K562 (cell line): ENCODE measurements around the gene KIAA2012. TPM values are rescaled to one million over a fixed set of nuclear protein-coding genes. Genes with fewer than 3 reads are reported as not detected.

Experiments
- ARID1B ChIP-seq: fragments of 450-650 bp; IDR thresholded peaks from 2 replicates; pipeline ENCODE4 v1.6.1; 2016; ENCODE audit warnings: antibody characterized with exemption, mild to moderate bottlenecking, inconsistent platforms
- DIDO1 ChIP-seq: fragments of 450-650 bp; IDR thresholded peaks from 2 replicates; pipeline ENCODE4 v1.6.1; 2016; ENCODE audit warnings: low read depth, missing biosample characterization, missing genetic modification characterization
- DPF2 ChIP-seq: fragments of 450-650 bp; IDR thresholded peaks from 2 replicates; pipeline ENCODE4 v1.6.1; 2016
- EHMT2 ChIP-seq: fragments of 450-650 bp; IDR thresholded peaks from 2 replicates; pipeline ENCODE4 v1.6.1; 2018; ENCODE audit warnings: antibody characterized with exemption
- FOXA1 ChIP-seq: fragments of 450-650 bp; IDR thresholded peaks from 2 replicates; pipeline ENCODE4 v1.6.1; 2016; ENCODE audit warnings: mild to moderate bottlenecking, borderline replicate concordance
- HNRNPK ChIP-seq: fragments of 200-400 bp; formaldehyde crosslinking; IDR thresholded peaks from one replicate; pipeline ENCODE4 v1.6.1; 2018; ENCODE audit warnings: mild to moderate bottlenecking, low read depth, low read length; ENCODE audit not compliant: poor library complexity, severe bottlenecking
- MEF2A ChIP-seq: IDR thresholded peaks from 2 replicates; pipeline ENCODE4 v1.6.1; 2011; ENCODE audit warnings: low read depth, mild to moderate bottlenecking, low read length, moderate library complexity; ENCODE audit not compliant: control insufficient read depth
- MEIS2 ChIP-seq: fragments of 450-650 bp; IDR thresholded peaks from 2 replicates; pipeline ENCODE4 v1.6.1; 2014; ENCODE audit warnings: mild to moderate bottlenecking; ENCODE audit not compliant: partially characterized antibody
- PHF20 ChIP-seq: fragments of 450-650 bp; IDR thresholded peaks from 2 replicates; pipeline ENCODE4 v1.6.1; 2018; ENCODE audit not compliant: partially characterized antibody
- POLR2AphosphoS5 ChIP-seq: IDR thresholded peaks from 2 replicates; pipeline ENCODE4 v1.6.1; 2011; ENCODE audit warnings: mild to moderate bottlenecking, low read depth, low read length, moderate library complexity; ENCODE audit not compliant: control insufficient read depth, insufficient read depth
- SIX5 ChIP-seq, 2 experiments: IDR thresholded peaks; 2 replicates each; pipeline ENCODE4 v1.6.1; 2011; ENCODE audit warnings: low read length in 2 of 2, borderline replicate concordance in 1 of 2, low read depth in 1 of 2, mild to moderate bottlenecking in 1 of 2, moderate library complexity in 1 of 2; ENCODE audit not compliant: insufficient read depth in 1 of 2
- SMARCC2 ChIP-seq: fragments of 450-650 bp; IDR thresholded peaks from 2 replicates; pipeline ENCODE4 v1.6.1; 2017; ENCODE audit warnings: antibody characterized with exemption, moderate library complexity, mild to moderate bottlenecking, low read depth
- TAL1 ChIP-seq: fragments of 450-650 bp; IDR thresholded peaks from 2 replicates; pipeline ENCODE4 v1.6.1; 2016; ENCODE audit warnings: mild to moderate bottlenecking
- ZNF274 ChIP-seq: IDR thresholded peaks from 2 replicates; pipeline ENCODE4 v1.6.1; 2011; ENCODE audit warnings: low read depth, mild to moderate bottlenecking, low read length, moderate library complexity, borderline replicate concordance
- polyA plus RNA-seq, 8 experiments: library from polyadenylated mRNA; depleted of rRNA in 4 of 8; stranded (reverse) in 5 of 8; unstranded in 3 of 8; fragments of >200 nt; fragmentation: Nextera tagmentation in 2 of 8; fragmentation: Illumina TruSeq in 1 of 8; extraction: Ambion mirVana in 2 of 8; extraction: Trizol in 1 of 8; gene quantifications; 2 replicates each; pipeline versions ENCODE4 v1.2.1 to v1.2.3, GENCODE V29; 2011 to 2014; ENCODE audit warnings: inconsistent platforms in 1 of 8, missing spikeins in 1 of 8
- total RNA-seq, 7 experiments: library from RNA; depleted of rRNA in 6 of 7; stranded (reverse); fragments of >200 nt in 6 of 7; fragmentation: Illumina TruSeq in 2 of 7; extraction: Trizol in 2 of 7; gene quantifications; 2 replicates each; pipeline versions ENCODE4 v1.2.1 to v1.2.3, GENCODE V29; 2011 to 2021; ENCODE audit warnings: low replicate concordance in 1 of 7
- TF ChIP-seq, protein P1 (sequence below), 2 experiments: fragments of 450-650 bp; IDR thresholded peaks; 2 replicates each; pipeline ENCODE4 v1.6.1; 2016; ENCODE audit warnings: mild to moderate bottlenecking in 2 of 2, borderline replicate concordance in 1 of 2, low read depth in 1 of 2, moderate library complexity in 1 of 2
- TF ChIP-seq, protein P2 (sequence below): fragments of 250-450 bp; sonication (Bioruptor Pico); IDR thresholded peaks from 2 replicates; pipeline ENCODE4 v1.4.0; 2020; ENCODE audit warnings: borderline replicate concordance

KIAA2012 gene
- total and polyA plus RNA-seq, 9 of the 15 experiments (the other 6 are each of a cell fraction or from before 2014, with no cell fraction given) = not detected

- TF ChIP-seq, protein P1, sequence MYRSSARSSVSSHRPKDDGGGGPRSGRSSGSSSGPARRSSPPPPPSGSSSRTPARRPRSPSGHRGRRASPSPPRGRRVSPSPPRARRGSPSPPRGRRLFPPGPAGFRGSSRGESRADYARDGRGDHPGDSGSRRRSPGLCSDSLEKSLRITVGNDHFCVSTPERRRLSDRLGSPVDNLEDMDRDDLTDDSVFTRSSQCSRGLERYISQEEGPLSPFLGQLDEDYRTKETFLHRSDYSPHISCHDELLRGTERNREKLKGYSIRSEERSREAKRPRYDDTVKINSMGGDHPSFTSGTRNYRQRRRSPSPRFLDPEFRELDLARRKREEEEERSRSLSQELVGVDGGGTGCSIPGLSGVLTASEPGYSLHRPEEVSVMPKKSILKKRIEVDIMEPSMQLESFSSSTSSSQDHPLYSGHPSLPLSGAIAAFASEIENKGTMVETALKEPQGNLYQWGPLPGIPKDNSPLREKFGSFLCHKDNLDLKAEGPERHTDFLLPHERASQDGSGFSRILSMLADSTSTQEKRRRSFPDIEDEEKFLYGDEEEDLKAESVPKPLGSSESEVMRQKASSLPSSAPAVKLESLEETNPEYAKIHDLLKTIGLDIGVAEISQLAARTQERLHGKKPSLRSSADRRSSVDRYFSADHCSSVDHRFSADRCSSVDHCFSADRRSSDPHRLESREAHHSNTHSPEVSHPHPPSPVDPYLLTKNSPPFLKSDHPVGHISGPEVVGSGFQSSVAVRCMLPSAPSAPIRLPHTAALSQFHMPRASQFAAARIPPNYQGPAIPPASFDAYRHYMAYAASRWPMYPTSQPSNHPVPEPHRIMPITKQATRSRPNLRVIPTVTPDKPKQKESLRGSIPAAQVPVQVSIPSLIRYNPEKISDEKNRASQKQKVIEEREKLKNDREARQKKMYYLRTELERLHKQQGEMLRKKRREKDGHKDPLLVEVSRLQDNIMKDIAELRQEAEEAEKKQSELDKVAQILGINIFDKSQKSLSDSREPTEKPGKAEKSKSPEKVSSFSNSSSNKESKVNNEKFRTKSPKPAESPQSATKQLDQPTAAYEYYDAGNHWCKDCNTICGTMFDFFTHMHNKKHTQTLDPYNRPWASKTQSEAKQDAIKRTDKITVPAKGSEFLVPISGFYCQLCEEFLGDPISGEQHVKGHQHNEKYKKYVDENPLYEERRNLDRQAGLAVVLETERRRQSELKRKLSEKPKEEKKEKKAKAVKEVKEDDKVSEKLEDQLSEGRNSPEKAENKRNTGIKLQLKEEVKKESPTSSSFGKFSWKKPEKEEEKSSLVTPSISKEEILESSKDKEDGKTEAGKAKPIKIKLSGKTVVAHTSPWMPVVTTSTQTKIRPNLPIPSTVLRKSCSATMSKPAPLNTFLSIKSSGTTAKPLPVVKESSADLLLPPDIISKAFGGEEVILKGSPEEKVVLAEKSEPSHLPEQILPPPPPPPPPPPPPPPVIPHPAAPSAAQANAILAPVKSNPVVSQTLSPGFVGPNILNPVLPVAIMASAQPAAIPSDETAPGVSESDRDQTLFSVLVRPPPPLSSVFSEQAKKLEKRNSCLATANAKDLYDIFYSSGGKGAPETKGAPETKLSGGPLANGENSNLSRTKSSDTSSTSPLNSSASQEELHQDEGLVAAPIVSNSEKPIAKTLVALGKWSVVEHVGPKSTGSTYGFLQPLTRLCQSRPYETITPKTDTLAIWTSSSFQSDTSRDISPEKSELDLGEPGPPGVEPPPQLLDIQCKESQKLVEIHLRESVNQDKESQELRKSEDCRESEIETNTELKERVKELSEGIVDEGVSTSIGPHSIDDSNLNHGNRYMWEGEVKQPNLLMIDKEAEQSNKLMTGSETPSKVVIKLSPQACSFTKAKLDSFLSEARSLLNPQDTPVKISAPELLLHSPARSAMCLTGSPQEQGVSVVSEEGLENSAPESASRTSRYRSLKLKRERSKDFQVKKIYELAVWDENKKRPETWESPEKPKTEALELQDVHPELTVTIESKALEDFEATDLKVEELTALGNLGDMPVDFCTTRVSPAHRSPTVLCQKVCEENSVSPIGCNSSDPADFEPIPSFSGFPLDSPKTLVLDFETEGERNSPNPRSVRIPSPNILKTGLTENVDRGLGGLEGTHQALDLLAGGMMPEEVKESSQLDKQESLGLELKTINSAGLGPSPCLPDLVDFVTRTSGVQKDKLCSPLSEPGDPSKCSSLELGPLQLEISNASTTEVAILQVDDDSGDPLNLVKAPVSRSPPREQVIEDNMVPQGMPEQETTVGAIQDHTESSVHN (IDR thresholded peaks at IDR 0.05; ENCODE audit: borderline replicate concordance in 1 of 2, low read depth in 1 of 2) = no peak
- TF ChIP-seq DIDO1 (tag) (no peak), ARID1B (peak; percentile 80), SIX5 (IDR thresholded peaks at IDR 0.05; ENCODE audit: borderline replicate concordance in 1 of 2, insufficient read depth in 1 of 2, low read depth in 1 of 2, low read length in 2 of 2) (no peak), MEIS2 (peak; percentile 4), POLR2AphosphoS5 (peak; percentile 51; the same call in 1 of the 2 replicates), HNRNPK (no peak), EHMT2 (no peak), FOXA1 (0 out of 2 replicates have a peak, but pooled peaks have one; percentile 5), DPF2 (0 out of 2 replicates have a peak, but pooled peaks have one; percentile 37), MEF2A (0 out of 2 replicates have a peak, but pooled peaks have one; percentile 30), SMARCC2 (no peak), ZNF274 (no peak), PHF20 (no peak), TAL1 (peak; percentile 66)
- TF ChIP-seq, protein P2, sequence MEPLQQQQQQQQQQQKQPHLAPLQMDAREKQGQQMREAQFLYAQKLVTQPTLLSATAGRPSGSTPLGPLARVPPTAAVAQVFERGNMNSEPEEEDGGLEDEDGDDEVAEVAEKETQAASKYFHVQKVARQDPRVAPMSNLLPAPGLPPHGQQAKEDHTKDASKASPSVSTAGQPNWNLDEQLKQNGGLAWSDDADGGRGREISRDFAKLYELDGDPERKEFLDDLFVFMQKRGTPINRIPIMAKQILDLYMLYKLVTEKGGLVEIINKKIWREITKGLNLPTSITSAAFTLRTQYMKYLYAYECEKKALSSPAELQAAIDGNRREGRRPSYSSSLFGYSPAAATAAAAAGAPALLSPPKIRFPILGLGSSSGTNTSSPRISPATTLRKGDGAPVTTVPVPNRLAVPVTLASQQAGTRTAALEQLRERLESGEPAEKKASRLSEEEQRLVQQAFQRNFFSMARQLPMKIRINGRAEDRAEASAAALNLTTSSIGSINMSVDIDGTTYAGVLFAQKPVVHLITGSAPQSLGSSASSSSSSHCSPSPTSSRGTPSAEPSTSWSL = no peak
Measured at GRCh38 chr2:202049840-202050239, 23.2 kb upstream of the KIAA2012 start (continued).
